GM03348 (cell line): ENCODE data around the gene MYLK.

Source experiments
- DNase-seq: peaks from one replicate; pipeline ENCODE4 v3.0.0; 2012; ENCODE audit warnings: low spot score

The MYLK gene

DNA sequence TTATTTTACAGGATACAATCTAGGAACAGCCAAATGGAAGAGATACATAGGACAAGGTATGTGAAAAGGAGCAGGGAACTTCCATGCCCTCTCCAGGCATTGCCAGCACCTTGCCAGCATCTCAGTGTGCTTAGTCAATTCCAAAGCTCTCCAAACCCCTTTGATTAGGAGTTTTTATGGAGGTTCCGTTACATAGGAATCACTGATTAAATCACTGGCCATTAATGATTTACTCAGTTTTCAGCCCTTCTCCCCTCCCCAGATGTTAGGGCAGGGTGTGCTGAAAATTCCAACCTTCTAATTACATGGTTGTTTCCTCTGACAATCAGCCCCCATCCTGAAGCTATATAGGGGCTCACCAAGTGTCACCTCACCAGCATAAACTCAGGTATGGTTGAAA, 11.5 kb downstream of the MYLK start:
- no peak for DNase-seq

- no peak for DNase-seq
Observed at GRCh38 chr3:123871946-123872345, 12.2 kb downstream of the MYLK start.

DNA sequence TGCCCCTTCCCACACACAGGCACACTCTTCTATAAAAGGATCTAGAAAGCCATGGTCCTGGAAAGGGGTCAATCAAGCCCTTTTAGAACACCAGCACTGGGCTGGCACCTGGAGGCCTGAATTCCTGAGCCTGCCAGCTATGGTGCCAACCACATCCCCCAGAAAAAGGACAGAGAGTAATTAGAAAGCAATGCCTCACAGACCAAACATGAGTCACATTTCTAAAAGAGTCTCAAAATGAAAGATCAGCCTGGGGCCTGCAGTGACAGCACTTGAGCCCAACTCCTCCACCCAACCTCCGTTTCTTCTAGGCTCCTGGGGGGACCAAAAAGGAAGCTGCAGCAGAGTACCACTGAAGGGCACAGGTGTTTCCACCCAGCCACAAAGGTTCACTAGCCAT, 14.1 kb downstream of the MYLK start:
- DNase-seq: peak; percentile 54

DNA sequence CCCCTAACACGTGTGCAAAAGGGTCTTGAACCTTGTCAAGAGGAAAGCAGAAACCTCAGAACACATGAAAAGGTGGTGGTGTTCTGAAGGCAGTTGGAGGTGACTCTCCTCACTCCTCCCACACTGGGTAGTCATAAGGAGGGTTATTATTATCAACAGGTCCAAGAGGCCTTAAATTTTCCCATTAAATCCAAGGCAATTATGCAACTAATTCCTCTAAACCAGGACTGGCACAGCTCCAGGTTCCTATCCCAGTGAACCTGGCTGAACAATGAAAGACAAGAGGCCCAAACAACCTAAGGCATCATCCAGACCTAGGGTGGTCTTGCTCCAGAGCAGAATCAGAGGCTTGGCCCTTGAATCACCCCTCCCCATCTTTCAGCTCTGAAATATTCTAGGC, 15.0 kb downstream of the MYLK start:
- no peak for DNase-seq

DNA sequence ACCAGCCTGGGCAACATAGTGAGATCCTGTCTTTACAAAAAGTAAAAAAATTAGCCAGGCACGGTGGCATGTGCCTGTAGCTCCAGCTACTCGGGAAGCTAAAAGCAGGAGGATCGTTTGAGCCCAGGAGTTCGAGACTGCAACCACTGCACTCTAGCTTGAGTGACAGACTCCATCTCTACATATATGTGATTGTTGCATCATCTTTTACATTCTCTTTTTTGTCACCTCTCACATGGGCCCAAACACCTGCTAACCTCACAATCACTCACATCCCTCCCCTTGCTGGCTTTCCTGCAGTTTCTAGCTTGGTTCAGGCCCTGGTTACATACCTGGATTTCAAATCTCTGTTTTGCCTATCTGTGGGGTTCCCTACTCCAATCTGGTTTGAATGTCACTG, 19.4 kb downstream of the MYLK start:
- no peak for DNase-seq

DNA sequence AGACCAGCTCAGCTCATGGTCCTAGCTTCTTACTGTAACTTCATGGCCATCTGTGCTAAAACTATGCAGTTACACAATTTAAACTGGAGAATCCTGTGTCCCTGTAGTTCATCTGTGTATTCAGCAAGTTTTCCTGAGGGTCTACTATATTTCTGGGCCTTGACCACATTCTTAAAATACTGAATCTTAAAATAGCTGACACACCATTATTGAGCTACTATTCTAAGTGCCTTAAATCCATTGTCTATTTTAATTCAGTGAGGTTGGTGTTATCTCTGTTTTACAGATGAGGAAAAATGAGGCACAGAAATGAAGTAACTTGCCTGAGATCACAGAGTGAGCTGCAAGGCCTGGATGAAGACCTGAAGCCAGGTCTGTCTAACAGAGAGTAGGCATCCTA, 22.0 kb downstream of the MYLK start:
- no peak for DNase-seq

DNA sequence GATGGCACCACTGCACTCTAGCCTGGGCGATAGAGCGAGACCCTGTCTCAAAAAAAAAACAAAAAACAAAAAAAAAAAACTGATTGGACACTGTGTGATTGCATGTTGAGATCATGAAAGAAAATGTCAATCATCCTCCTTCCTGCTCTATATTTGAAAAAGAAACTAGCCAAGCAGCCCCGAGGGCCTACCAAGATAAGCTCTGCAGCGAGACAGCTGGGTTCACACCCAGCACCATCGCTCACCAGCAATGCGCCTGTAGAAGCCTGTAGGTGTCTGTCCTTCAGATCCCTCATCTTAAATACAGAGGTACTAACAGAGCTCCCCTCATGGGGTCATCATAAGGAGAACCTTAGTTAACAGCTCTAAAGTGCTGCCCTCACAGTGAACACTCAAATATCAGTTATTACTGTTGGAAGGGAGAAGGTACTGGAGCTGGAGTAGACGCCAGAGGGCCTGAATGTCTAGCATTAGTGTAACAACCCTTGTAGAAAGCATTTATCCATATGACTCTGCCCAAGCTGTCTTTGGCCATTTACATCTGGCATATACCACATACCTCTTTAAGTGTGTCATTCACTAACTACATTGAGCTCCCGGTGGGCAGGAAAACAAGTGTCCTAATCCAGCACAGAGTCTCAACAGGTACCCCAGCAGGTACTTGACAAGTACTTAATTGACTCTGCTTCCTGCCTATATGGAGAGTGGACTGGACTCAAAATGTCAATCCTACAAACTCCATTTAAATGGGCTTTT, 22.9 kb downstream of the MYLK start:
- DNase-seq: no peak

DNA sequence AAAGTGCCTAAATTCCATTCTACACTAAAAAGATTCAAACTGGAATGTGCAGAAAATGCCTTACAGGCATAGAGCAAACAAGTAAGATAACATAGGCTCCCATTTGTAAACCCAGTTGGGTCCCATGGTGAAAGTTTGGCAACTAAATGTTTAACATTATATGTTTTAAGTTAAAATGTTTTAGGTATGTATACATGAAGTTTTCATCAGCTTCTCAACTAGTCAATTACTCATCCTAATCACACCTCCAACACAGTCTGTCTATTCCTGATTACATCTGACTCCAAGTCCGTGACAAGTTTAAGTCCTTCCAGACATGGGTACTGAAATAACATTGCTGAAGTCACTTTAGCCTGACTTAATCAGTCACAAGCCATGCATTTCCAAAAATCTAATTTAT, 25.0 kb downstream of the MYLK start:
- no peak for DNase-seq

GRCh38 chr3:123854905-123855304, 29.2 kb downstream of the MYLK start:
- DNase-seq: no peak

DNA sequence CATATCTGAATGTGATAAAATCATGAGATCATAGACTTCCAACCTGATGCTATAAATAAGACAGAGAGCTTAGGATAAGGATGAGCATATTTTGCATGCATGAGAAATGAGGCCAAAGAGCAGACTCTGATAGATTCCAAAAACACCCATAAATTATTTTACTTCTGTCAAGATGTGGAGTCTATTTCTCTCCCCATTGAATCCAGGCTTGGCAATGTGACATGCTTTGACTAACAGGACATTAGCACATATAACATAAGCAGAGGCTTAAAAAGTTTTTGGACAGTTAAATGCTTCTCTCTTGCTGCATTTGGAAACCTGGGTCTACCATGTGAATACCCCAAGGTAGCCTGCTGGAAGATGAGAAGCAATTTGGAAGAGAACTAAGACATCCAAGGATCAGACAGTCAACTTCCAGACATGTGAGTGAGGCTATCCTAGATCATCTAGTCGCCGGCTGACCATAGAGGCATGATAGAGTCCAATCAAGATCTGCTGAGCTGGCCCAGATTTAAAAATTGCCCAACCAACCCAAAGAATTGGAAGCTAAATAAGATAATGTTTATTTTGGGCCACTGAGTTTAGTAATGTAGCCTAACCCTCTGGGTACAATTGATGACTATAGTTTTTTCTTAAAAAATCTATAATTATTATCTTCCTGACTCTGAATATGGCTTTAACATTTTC, 30.3 kb downstream of the MYLK start:
- DNase-seq: no peak

GRCh38 chr3:123847209-123847608, 36.9 kb downstream of the MYLK start:
- DNase-seq: no peak

DNA sequence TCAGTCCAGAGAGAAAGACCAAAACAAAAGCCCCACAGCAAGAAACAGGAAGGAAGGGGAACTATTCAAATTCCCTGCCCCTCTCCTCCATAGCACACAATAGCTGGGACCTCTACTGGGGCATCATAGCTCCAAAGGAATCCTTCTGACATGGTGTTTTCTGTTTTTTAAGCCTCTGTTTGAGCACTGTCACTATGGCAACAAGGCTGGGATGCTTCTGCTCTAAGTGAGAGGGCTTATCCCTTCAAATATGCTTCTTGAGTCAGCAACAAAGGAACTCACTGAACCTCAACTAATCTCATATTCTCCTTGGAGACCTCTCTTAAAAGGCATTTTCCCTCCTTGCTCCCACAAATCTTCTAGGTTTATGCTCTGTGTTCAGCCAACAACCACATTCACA, 40.5 kb downstream of the MYLK start:
- DNase-seq: no peak

DNA sequence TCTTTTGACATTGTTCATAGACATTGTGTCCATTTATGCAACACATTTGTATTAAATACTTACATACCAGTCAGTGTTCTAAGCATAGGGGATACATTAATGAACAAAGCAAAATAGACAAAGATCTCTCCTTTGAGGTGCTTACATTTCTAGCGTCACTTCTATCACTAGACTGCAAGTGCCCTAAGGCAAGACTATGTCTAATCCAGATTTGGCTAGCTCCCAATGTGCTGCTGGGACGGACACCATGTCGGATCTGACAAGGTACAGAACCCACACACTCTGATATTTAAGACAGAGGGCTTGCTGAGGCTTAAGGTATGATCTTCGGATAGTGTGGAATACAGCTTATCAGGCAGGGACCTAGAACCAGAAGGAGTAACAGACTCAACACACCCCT, 41.4 kb downstream of the MYLK start:
- DNase-seq: no peak

DNA sequence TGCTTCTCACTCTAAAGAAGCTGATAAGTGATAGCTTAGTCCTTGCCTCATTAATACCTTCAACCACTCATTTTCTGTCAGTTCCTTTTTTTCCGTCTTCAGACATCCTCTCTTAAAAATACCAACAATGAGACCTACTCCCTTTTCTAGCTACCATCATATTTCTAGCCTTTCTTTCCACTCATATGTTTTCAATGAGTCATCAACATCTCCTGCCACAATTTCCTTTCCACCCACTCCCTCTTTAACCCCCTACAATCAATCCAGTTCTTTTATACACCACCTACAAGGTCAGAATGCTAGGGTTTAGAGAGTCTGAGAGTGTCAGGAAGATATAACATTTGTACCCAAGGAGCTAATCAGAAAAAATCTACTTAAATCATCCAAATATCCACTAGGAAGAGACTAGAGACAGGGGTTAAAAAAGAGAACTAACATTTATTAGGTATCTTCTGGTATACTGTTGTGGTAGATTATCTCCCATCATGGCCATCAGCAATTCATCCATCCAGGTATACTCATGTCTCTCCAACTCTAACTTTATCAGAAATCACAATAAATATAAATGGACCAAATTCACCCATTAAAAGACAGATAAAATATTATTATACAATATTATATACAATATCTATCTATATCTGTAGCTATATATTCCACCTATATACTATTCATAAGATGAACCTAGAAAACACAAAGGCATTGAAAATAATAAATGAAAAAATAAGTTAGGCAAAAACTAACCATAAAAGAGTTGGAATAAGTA, 42.5 kb downstream of the MYLK start:
- no peak for DNase-seq

GRCh38 chr3:123840961-123841360, 43.2 kb downstream of the MYLK start:
- no peak for DNase-seq

DNA sequence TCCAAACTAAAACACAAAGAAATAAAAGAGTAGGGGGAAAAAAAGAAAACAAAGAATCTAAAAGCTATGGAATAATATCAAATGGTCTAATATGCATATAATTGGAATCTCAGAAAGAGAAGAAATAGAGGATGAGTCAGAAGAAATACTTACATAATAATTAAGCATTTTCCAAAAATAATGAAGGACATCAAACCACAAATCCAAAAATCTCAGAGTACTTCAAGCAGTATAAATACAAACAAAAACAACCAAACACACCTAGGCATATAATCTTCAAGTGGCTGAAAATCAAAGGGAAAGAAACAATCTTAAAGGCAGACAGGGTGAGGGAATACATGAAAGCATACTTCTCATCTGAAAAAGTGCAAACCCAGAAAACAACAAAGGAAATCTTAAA, 46.3 kb downstream of the MYLK start:
- DNase-seq: no peak

DNA sequence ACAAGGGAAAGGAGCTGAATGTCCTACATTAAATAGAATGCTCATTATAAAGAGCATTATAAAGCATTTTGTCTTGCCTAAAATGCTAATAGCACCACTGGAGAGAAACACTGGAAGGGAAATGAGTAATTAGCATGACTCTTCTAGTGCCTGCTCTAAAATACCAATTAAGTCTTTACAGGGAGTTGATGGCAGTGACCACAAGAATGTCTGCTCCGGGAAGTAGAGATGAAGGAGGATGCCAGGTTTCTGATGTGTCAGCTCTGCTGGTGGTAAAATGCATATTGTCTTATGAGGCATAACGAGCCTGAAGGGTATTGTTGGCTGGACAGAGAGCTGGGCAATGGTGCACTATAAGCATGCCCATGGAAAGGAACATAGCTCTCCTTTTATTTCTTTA, 49.5 kb downstream of the MYLK start:
- peak; percentile 83 for DNase-seq

DNA sequence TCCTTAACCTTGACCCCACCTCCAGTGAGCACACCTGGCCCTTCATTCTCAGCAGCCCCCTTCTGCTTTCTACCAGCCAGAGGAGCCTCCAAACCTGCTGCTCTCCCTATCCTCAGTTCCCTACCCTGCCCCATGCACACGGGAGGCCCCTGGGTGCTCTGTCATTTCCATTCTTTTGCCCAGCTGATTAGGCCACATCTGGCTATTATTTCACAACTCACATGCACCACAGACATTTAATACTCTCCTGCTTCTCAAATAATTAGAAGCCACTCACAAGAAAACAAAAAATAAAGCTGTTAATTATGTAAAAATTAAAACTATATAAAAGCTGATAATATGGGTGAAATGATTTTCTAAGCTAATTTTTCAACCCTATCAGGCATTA, 50.7 kb downstream of the MYLK start:
- peak; percentile 50 for DNase-seq

DNA sequence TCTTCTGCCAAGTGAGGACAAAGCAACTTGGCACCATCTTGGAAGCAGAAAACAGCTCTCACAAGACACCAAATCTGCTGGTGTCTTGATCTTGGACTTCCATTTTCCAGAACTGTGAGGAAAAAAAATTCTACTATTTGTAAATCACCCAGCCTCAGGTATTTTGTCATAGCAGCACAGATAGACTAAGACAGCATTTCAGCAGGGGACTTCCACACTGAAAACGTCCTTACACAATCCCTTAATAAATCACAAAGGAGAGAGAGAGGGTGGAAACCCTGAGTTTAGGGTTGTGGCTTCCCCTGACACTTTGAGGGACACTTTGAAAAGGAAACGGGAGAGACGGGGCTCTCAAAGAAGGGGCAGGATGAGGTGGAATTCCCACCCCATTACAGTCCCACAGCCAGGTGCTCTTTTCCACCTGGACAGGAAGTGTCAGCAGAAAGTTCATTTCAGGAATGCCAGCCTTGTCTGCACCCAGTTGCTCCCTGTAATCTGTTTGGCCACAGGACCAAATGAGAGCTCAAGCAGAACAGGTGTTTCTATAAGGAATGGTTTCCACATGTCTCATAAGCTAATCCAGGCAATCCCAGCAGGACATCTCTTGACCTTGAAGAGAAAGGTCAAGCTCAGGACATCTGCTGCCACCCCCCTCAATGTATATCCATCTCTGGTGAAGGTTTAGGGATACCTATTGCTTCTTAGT, 51.3 kb downstream of the MYLK start:
- DNase-seq: no peak

DNA sequence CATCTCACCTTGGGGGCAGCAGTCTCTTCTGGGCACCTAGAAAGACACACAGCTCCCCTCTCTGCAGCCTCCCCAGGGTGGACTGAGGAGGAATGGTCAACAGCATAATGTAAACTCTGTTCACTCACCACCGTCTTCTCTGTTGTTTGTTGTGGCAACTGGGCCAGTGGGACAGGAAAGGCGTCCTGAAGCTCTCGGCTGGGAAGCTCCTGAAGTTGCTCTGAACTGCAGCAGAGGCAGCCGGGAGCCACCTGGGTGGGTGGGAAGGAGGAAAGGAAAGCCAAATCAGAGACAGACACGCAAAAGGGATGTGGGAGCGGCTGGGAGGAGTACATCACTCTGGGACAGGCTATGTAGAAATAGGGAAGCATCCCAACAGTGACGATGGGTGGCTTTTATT, 52.7 kb downstream of the MYLK start:
- DNase-seq: no peak

GRCh38 chr3:123821920-123822319, 62.2 kb downstream of the MYLK start:
- no peak for DNase-seq

- DNase-seq: no peak
Observed at GRCh38 chr3:123819949-123820348, 64.2 kb downstream of the MYLK start.
